ENCODE data around the gene PISD. TPM values are rescaled to one million over a fixed set of nuclear protein-coding genes. Genes with fewer than 3 reads are reported as not detected.
A peak's percentile ranks its signal among the peaks of the same experiment; 100 is the strongest.

PISD gene
- total and polyA plus RNA-seq, 2 of the 8 experiments (the other 6 are each of a cell fraction or from before 2014, with no cell fraction given), result 47.8 to 48.2 TPM

DNA sequence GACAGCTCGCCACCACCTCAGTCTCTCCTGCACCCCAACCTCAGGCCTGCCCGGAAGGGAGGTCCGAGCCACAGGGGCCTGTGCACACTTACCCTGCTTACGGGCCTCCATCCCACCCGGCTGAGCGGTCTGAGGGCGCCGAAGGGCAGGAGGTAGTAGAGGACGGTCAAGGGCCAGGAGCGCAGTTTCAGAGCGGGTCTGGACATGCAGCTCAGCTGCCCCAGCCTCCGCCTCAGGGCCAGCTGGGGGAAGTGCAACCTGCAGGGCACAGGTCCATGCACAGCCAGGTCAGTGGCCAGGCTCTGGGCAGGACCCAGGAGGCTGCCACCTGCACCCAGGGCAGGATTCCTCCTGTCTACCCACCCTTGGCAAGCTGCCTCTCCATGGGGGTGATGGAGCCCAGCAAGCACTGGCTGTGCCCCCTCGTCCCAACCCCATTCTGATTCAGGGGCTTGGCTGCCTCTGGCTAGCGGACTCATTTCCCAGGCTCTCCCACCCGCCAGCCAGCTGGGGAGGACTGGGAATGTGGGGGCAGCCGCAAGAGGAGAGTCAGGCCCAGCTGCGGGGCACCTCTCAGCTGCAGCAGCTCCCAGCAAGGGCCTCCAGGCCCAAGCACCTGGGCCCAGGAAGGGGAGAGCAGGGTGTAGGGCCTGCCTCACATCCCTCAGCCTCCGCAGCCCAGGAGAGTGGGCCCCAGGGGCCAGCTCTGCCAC lies 38.3 kb downstream of the PISD start:
- peaks cover 14 to 43% of the 10 kb centered on the region in 2 experiments for H4K20me1 ChIP-seq (replicated peaks in 1 of 2; ENCODE audit: control insufficient read depth in 1 of 2, insufficient read depth in 2 of 2, low read length in 2 of 2)
- H3K4me3 ChIP-seq (ENCODE audit: extremely low read depth in 1 of 4, insufficient read depth in 2 of 4, low read depth in 3 of 4, low read length in 4 of 4), result no peak overlapping the region
- H2AFZ ChIP-seq (ENCODE audit: low read length), result no peak overlapping the region
- peaks cover 5 to 35% (median 27%) of the 10 kb centered on the region in 4 experiments for H3K4me1 ChIP-seq (replicated peaks in 1 of 4; ENCODE audit: control insufficient read depth in 3 of 4, insufficient read depth in 4 of 4, low read length in 3 of 4)
- H3K56ac ChIP-seq (replicated peaks; ENCODE audit: insufficient read length, low read depth, low read length), result no peak overlapping the region
- H2BK120ac ChIP-seq (replicated peaks; ENCODE audit: low read depth, low read length), result no peak overlapping the region
- H3K79me2 ChIP-seq (ENCODE audit: control insufficient read depth in 1 of 2, insufficient read depth in 2 of 2, low read length in 2 of 2), result peaks cover 0 to 49% of the 10 kb centered on the region in 2 experiments; a peak in 2 of 4 replicates
- no peak for DNase-seq (ENCODE audit: low read depth in 1 of 2, low spot score in 2 of 2)
- POLR2A ChIA-PET (ENCODE audit: partially characterized antibody), result interaction anchor here (0.7 to 1.4 kb wide), 4 partner anchors 9 to 199 kb away, joined by 3 to 6 read pairs (median 4); partner anchors contain the start of gene PISD
- H2AK5ac ChIP-seq (ENCODE audit: low read depth, low read length), result 0 out of 2 replicates have a peak overlapping the region, but pooled peaks have one; percentile 28
- no peak overlapping the region for H3K14ac ChIP-seq (ENCODE audit: insufficient read length)
- no peak overlapping the region for H2BK15ac ChIP-seq (ENCODE audit: low read length)
- H3K23me2 ChIP-seq (ENCODE audit: low read depth, low read length), result no peaks in the 10 kb centered on the region; the same call in 1 of the 2 replicates
- CTCF ChIA-PET (ENCODE audit: partially characterized antibody), result interaction anchor here (0.6 to 2.9 kb wide), 12 partner anchors 9 to 348 kb away, joined by 3 to 9 read pairs (median 6); no protein-coding TSS in a partner anchor
- WGBS, 2 experiments (ENCODE audit: extremely low coverage in 1 of 2, insufficient coverage in 1 of 2, insufficient read length in 1 of 2, insufficient replicate concordance in 2 of 2, low coverage in 1 of 2, low lambda C conversion rate in 2 of 2, missing lambda C conversion rate in 1 of 2), result 93% methylated on average over 18 of the region's 18 CpGs; no CpG with 5 or more reads in 1 of the 2 experiments
- H3K27me3 ChIP-seq (replicated peaks in 1 of 4; ENCODE audit: control insufficient read depth in 3 of 4, extremely low read depth in 1 of 4, insufficient read depth in 3 of 4, low read length in 3 of 4), result no peaks in the 10 kb centered on the region
- no peak overlapping the region for H3K23ac ChIP-seq (ENCODE audit: insufficient read length)
- H2BK12ac ChIP-seq (ENCODE audit: low read depth, low read length), result peak overlapping the region; percentile 39; the same call in 1 of the 2 replicates
- H2BK20ac ChIP-seq (ENCODE audit: low read length), result no peak overlapping the region
- H3K9me3 ChIP-seq (ENCODE audit: insufficient read depth in 2 of 2, low read depth in 1 of 2, low read length in 1 of 2), result no peaks in the 10 kb centered on the region
- peaks cover 0 to 23% (median 9%) of the 10 kb centered on the region in 4 experiments; a peak in 7 of 8 replicates for H3K36me3 ChIP-seq (ENCODE audit: control insufficient read depth in 2 of 4, insufficient read depth in 4 of 4, low read length in 3 of 4)
- peak overlapping the region; percentile 82; the same call in 1 of the 2 replicates for H4K8ac ChIP-seq (ENCODE audit: extremely low read depth, insufficient read depth, low read length)
- no peak overlapping the region for H4K91ac ChIP-seq (replicated peaks; ENCODE audit: insufficient read length, low read length)
- peaks cover 32% of the 10 kb centered on the region for H3K79me1 ChIP-seq (ENCODE audit: low read depth, low read length)
- no peak for FAIRE-seq
- H3K9ac ChIP-seq (replicated peaks in 1 of 4; ENCODE audit: extremely low read depth in 1 of 4, low read depth in 3 of 4, low read length in 3 of 4), result no peak overlapping the region
- H4K5ac ChIP-seq (ENCODE audit: insufficient read length, low read depth, low read length), result no peak overlapping the region
- no peak overlapping the region for H3K18ac ChIP-seq (ENCODE audit: extremely low read depth, low read length)
- H3K4me2 ChIP-seq (ENCODE audit: insufficient read depth in 1 of 2, low read depth in 2 of 2, low read length in 2 of 2), result no peak overlapping the region; a peak in 1 of 4 replicates
- H3K4ac ChIP-seq (replicated peaks; ENCODE audit: insufficient read length, low read depth, low read length), result no peak overlapping the region
- peak overlapping the region; percentile 17; the same call in 1 of the 2 replicates for H3K27ac ChIP-seq (ENCODE audit: low read depth, low read length)
- peak overlapping the region; percentile 85 for H2BK5ac ChIP-seq (ENCODE audit: low read depth, low read length)
- TF ChIP-seq KDM4A (IDR thresholded peaks at IDR 0.05; ENCODE audit: low read depth, low read length, severe bottlenecking) (no peak), SIN3A (conservative IDR thresholded peaks at IDR 0.05 in 1 of 2, IDR thresholded peaks at IDR 0.05 in 1 of 2; ENCODE audit: low read depth in 1 of 2, low read length in 2 of 2) (no peak), TAF1 (IDR thresholded peaks at IDR 0.05; ENCODE audit: low read depth, low read length) (no peak), SRF (IDR thresholded peaks at IDR 0.05; ENCODE audit: low read depth, low read length) (no peak), CBX8 (IDR thresholded peaks at IDR 0.05; ENCODE audit: borderline replicate concordance, low read depth, low read length) (no peak), HDAC6 (IDR thresholded peaks at IDR 0.05; ENCODE audit: low read depth, low read length) (no peak), RBBP5 (IDR thresholded peaks at IDR 0.05; ENCODE audit: borderline replicate concordance, low read depth, low read length) (no peak), RNF2 (IDR thresholded peaks at IDR 0.05; ENCODE audit: borderline replicate concordance, low read depth, low read length, missing control alignments, poor library complexity, severe bottlenecking) (no peak), CBX5 (IDR thresholded peaks at IDR 0.05; ENCODE audit: low read depth, low read length) (no peak), GTF2F1 (IDR thresholded peaks at IDR 0.05; ENCODE audit: borderline replicate concordance, low read depth, low read length) (no peak), YY1 (IDR thresholded peaks at IDR 0.05; ENCODE audit: low read depth, low read length) (no peak)

All from H1 (cell line).